SK-N-MC (cell line): ENCODE measurements around the gene RNF223.
"Not testable (repeated sequence)": the region's sequence is repeated elsewhere in the genome, so short reads cannot be mapped to it uniquely, and the experiment has no call there.

Experiments
- DNase-seq: peaks from one replicate; pipeline ENCODE4 v3.0.0-alpha.2; 2011; ENCODE audit warnings: low read depth, low spot score
- H3K27ac ChIP-seq: fragments of 200-600 bp; sonication (generic); 2 replicates; pipeline ENCODE4 v1.5.1; 2016; ENCODE audit warnings: mixed run types
- H3K36me3 ChIP-seq: fragments of 200-600 bp; sonication (generic); 2 replicates; pipeline ENCODE4 v1.6.1; 2017; ENCODE audit warnings: antibody characterized with exemption, low read length, mixed read lengths; ENCODE audit not compliant: insufficient read depth
- H3K4me3 ChIP-seq: fragments of 200-600 bp; sonication (generic); 2 replicates; pipeline ENCODE4 v1.5.1; 2016
- H3K9ac ChIP-seq: fragments of 200-600 bp; sonication (generic); 2 replicates; pipeline ENCODE4 v1.8.0; 2017; ENCODE audit warnings: mixed run types, mixed read lengths; ENCODE audit not compliant: insufficient read length
- H3K9me3 ChIP-seq: fragments of 200-600 bp; sonication (generic); 2 replicates; pipeline ENCODE4 v1.6.1; 2017; ENCODE audit warnings: low read depth, mild to moderate bottlenecking, antibody characterized with exemption, low read length, moderate library complexity, mixed read lengths
- EZH2 ChIP-seq: fragments of 200-600 bp; sonication (generic); IDR thresholded peaks from one replicate; pipeline ENCODE4 v1.6.1; 2017; ENCODE audit warnings: antibody characterized with exemption
- FOXP2 ChIP-seq: optimal IDR thresholded peaks from 2 replicates; pipeline ENCODE3; 2011; ENCODE audit warnings: mild to moderate bottlenecking, moderate library complexity; ENCODE audit not compliant: insufficient read depth; ENCODE audit errors: extremely low read length, control extremely low read depth
- POLR2AphosphoS5 ChIP-seq: IDR thresholded peaks from 2 replicates; pipeline ENCODE4 v1.6.1; 2012; ENCODE audit warnings: mild to moderate bottlenecking, low read depth, low read length, borderline replicate concordance

RNF223 gene

GRCh38 chr1:1060281-1061000 lies 13.7 kb downstream of the RNF223 start:
- TF ChIP-seq POLR2AphosphoS5 (no peak), EZH2 (no peak), FOXP2 (no peak)
- no peak overlapping the region for H3K4me3 ChIP-seq
- H3K9ac ChIP-seq = no peak overlapping the region

DNA sequence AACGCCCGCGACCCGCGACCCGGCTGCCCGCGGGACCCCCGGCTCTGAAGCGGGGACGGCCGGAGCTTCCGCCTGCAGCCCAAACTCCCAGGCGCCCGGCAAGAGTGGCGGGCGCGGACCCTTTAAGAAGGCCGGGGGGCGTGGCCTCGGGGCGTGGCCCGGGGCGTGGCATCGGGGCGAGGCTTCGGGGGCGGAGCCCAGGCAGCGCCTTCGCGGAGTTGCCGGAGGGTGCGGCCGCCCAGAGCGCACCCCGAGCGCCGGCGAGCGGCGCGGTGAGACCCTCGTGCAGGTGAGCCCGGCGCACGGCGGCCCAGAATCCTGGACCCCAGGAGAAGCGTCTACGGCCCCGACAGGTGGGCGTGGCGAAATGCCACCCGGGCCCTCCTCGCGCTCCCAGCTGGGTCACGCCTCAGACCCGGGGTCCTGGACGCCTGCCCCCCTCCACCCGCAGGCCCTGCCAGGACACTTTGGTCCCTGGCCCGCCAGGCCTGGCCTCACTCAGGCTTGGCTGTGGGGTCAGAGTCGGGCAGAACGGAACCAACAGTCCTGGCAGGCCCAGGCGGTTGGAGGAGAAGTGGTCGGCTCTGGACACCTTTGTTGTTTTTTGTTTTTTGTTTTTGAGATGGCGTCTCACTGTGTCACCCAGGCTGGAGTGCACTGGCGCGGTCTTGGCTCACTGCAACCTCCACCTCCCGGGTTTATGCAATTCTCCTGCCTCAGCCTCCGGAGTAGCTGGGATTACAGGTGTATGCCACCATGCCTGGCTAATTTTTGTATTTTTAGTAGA lies 14.4 kb downstream of the RNF223 start:
- Histone ChIP-seq H3K9me3 (no peaks in the 10 kb centered on the region), H3K27ac (no peak overlapping the region), H3K36me3 (no peaks in the 10 kb centered on the region; the same call in 1 of the 2 replicates), H3K9ac (no peak overlapping the region), H3K4me3 (peak overlapping the region; percentile 83)
- no peak for DNase-seq
- peak; percentile 64; the same call in 1 of the 2 replicates for TF ChIP-seq POLR2AphosphoS5
- TF ChIP-seq EZH2 = no peak

More at GRCh38 chr1:1060281-1061000, 13.7 kb downstream of the RNF223 start:
- H3K9me3 ChIP-seq = no peaks in the 10 kb centered on the region
- DNase-seq = no peak
- no peak overlapping the region for H3K27ac ChIP-seq
- no peaks in the 10 kb centered on the region; the same call in 1 of the 2 replicates for H3K36me3 ChIP-seq

- Histone ChIP-seq H3K9me3 (no peaks in the 10 kb centered on the region), H3K4me3 (peak overlapping the region; percentile 83), H3K36me3 (peaks cover 4% of the 10 kb centered on the region; the same call in 1 of the 2 replicates), H3K9ac (no peak overlapping the region), H3K27ac (no peak overlapping the region)
- TF ChIP-seq POLR2AphosphoS5 (no peak), FOXP2 (no peak), EZH2 (no peak)
- no peak for DNase-seq
Observed at GRCh38 chr1:1058921-1059493, 15.1 kb downstream of the RNF223 start.

GRCh38 chr1:1058088-1058905 lies 15.8 kb downstream of the RNF223 start:
- peaks cover 6% of the 10 kb centered on the region; the same call in 1 of the 2 replicates for H3K36me3 ChIP-seq
- peak overlapping the region; percentile 83 for H3K4me3 ChIP-seq
- no peak for DNase-seq
- no peak overlapping the region for H3K9ac ChIP-seq
- TF ChIP-seq EZH2 = no peak
- TF ChIP-seq POLR2AphosphoS5 = no peak
- TF ChIP-seq FOXP2 = no peak
- no peak overlapping the region for H3K27ac ChIP-seq
- H3K9me3 ChIP-seq = no peaks in the 10 kb centered on the region

DNA sequence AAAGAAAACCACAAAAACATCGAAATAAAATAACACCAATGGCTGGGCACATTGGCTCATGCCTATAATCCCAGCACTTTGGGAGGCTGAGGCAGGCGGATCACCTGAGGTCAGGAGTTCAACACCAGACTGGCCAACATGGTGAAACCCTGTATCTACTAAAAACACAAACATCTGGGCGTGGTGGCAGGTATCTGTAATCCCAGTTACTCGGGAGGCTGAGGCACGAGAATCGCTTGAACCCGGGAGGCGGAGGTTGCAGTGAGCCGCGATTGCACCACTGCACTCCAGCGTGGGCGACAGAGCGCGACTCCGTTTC lies 16.4 kb downstream of the RNF223 start:
- H3K27ac ChIP-seq, H3K4me3 ChIP-seq, DNase-seq, H3K9me3 ChIP-seq, H3K36me3 ChIP-seq, H3K9ac ChIP-seq: not testable (repeated sequence)

DNA sequence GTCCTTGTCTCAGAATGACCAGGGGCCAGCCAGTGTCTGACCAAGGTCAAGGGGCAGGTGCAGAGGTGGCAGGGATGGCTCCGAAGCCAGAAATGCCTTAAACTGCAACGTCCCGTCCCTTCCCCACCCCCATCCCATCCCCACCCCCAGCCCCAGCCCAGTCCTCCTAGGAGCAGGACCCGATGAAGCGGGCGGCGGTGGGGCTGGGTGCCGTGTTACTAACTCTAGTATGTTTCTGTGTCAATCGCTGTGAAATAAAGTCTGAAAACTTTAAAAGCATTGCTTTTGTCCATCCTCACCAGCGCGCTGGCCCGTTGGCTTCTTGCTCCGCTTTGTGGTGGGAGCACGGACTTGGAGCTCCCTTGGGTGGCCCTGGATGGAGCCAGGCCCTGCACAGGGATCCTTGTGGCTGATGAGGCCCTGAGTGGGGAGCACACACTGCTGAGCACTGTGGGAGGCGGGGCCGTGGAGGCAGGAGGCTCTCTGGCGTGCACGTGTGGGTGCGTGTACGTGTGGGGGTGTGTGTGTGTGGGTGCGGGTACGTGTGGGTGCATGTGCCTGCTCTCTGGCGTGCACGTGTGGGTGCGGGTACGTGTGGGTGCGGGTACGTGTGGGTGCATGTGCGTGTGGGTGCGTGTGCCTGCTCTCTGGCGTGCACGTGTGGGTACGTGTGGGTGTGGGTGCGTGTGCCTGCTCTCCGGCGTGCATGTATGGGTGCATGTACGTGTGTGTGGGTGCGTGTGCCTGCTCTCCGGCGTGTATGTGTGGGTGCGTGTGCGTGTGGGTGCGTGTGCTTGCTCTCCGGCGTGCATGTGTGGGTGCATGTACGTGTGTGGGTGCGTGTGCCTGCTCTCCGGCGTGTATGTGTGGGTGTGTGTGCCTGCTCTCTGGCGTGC lies 18.0 kb downstream of the RNF223 start:
- Histone ChIP-seq H3K4me3 (no peak overlapping the region), H3K36me3 (peaks cover 21% of the 10 kb centered on the region; the same call in 1 of the 2 replicates), H3K9ac (no peak overlapping the region), H3K9me3 (no peaks in the 10 kb centered on the region), H3K27ac (no peak overlapping the region)
- TF ChIP-seq POLR2AphosphoS5 = 0 out of 2 replicates have a peak, but pooled peaks have one; percentile 8
- TF ChIP-seq EZH2 = no peak
- DNase-seq = no peak

DNA sequence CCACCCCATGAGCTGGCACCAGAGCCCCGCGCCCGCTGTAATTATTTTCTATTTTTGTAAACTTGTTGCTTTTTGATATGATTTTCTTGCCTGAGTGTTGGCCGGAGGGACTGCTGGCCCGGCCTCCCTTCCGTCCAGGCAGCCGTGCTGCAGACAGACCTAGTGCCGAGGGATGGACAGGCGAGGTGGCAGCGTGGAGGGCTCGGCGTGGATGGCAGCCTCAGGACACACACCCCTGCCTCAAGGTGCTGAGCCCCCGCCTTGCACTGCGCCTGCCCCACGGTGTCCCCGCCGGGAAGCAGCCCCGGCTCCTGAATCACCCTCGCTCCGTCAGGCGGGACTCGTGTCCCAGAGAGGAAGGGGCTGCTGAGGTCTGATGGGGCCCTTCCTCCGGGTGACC lies 19.1 kb downstream of the RNF223 start:
- Histone ChIP-seq H3K27ac (no peak overlapping the region), H3K9ac (no peak overlapping the region), H3K9me3 (no peaks in the 10 kb centered on the region), H3K36me3 (peaks cover 26% of the 10 kb centered on the region; the same call in 1 of the 2 replicates), H3K4me3 (no peak overlapping the region)
- no peak for TF ChIP-seq POLR2AphosphoS5
- TF ChIP-seq FOXP2 = no peak
- no peak for TF ChIP-seq EZH2
- no peak for DNase-seq
